Gastrocnemius medialis (tissue), 4 donors: ENCODE measurements around the gene CYTH1. TPM values are rescaled to one million over a fixed set of nuclear protein-coding genes. Genes with fewer than 3 reads are reported as not detected.

ENCODE experiments used
- ATAC-seq, 2 donors: fragments of 150-250 bp; one replicate each; pipeline ENCODE4 v1.9.1; 2016
- DNase-seq, 2 donors: peaks; one replicate each; pipeline ENCODE4 v3.0.0-alpha.2; 2019
- H3K27ac ChIP-seq, 4 donors: fragments of 200-600 bp; sonication (generic); 1 replicate in 1 of 4; 2 replicates in 3 of 4; pipeline ENCODE4 v1.5.1; 2016 to 2018; ENCODE audit warnings: mild to moderate bottlenecking in 2 of 4, moderate library complexity in 1 of 4
- H3K27me3 ChIP-seq, 3 donors: fragments of 200-600 bp; sonication (generic) in 2 of 3; 1 replicate in 1 of 3; 2 replicates in 2 of 3; pipeline versions ENCODE4 v1.5.1 to v1.6.0; 2016 to 2019; ENCODE audit warnings: mild to moderate bottlenecking in 1 of 3, moderate library complexity in 1 of 3
- H3K36me3 ChIP-seq, 2 donors: fragments of 200-600 bp; sonication (generic) in 1 of 2; one replicate each; pipeline ENCODE4 v1.5.1; 2017 to 2018
- H3K4me1 ChIP-seq, 2 donors: fragments of 200-600 bp; sonication (generic) in 1 of 2; one replicate each; pipeline ENCODE4 v1.5.1; 2016 to 2017; ENCODE audit warnings: mild to moderate bottlenecking in 2 of 2
- H3K4me3 ChIP-seq, 4 donors: fragments of 200-600 bp; sonication (generic) in 3 of 4; 1 replicate in 1 of 4; 2 replicates in 3 of 4; pipeline ENCODE4 v1.5.1; 2016 to 2019; ENCODE audit warnings: mild to moderate bottlenecking in 2 of 4
- H3K9me3 ChIP-seq, 3 donors: fragments of 200-600 bp; sonication (generic) in 2 of 3; 1 replicate in 1 of 3; 2 replicates in 2 of 3; pipeline ENCODE4 v1.5.1; 2016 to 2019
- POLR2A ChIP-seq, 2 donors: fragments of 450-650 bp; IDR thresholded peaks; one replicate each; pipeline ENCODE4 v1.6.1; 2017; ENCODE audit warnings: antibody characterized with exemption in 2 of 2, mild to moderate bottlenecking in 2 of 2, moderate library complexity in 2 of 2
- in situ Hi-C, 4 donors: fragments of 200-750 bp; cut with MboI; loops; one replicate each; pipeline versions ENCODE4 v1.15.0 to v1.8.0; 2017; ENCODE audit warnings: low sequenced_read_pairs in 4 of 4
- intact Hi-C: fragments of 100-400 bp; cut with DNase I; formaldehyde crosslinking; loops from one replicate; pipeline ENCODE4 v1.15.1; 2023; ENCODE audit warnings: low total_unique reads
- total RNA-seq, 4 donors: library from RNA; depleted of rRNA; stranded (reverse); fragments of >200 nt; gene quantifications; one replicate each; pipeline versions ENCODE4 v1.1.0 to v1.2.3, GENCODE V29; 2016
- TF ChIP-seq, protein P1 (sequence below), 5 experiments: fragments of 450-650 bp in 3 of 5; fragments of 200-600 bp in 2 of 5; sonication (generic) in 2 of 5; IDR thresholded peaks in 4 of 5; conservative IDR thresholded peaks in 1 of 5; 1 replicate in 4 of 5; 2 replicates in 1 of 5; pipeline ENCODE4 v1.5.1; 2016 to 2019; ENCODE audit warnings: antibody characterized with exemption in 5 of 5, mild to moderate bottlenecking in 3 of 5, moderate library complexity in 3 of 5

CYTH1 gene
- total RNA-seq, 4 donors from 2014 or later: 24.7 to 43.7 (median 32.4) TPM

DNA sequence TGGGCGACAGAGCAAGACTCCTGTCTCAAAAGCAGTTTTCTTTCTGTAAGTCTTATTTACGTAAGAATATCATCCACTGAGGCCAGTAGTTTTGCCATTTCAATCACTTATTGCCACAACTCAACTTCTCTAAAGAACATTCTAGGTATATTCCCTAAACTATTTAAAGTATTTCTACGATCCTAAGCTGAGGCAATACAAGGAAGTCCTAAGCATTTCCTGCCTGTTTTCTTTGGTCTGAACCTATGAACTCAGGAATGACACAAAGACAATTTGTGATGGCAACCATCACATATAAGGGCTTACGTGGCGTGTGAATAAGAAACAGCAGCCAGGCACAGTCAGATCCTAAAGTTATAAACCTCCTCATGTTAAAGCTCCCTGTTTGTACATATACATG lies 44.3 kb upstream of the CYTH1 start:
- no peak overlapping the region for H3K4me3 ChIP-seq
- H3K27me3 ChIP-seq: no peaks in the 10 kb centered on the region
- ATAC-seq: no peak
- H3K9me3 ChIP-seq: no peaks in the 10 kb centered on the region
- H3K27ac ChIP-seq: no peak overlapping the region
- peaks cover 0 to 84% of the 10 kb centered on the region in 2 donors for H3K36me3 ChIP-seq
- TF ChIP-seq, protein P1, sequence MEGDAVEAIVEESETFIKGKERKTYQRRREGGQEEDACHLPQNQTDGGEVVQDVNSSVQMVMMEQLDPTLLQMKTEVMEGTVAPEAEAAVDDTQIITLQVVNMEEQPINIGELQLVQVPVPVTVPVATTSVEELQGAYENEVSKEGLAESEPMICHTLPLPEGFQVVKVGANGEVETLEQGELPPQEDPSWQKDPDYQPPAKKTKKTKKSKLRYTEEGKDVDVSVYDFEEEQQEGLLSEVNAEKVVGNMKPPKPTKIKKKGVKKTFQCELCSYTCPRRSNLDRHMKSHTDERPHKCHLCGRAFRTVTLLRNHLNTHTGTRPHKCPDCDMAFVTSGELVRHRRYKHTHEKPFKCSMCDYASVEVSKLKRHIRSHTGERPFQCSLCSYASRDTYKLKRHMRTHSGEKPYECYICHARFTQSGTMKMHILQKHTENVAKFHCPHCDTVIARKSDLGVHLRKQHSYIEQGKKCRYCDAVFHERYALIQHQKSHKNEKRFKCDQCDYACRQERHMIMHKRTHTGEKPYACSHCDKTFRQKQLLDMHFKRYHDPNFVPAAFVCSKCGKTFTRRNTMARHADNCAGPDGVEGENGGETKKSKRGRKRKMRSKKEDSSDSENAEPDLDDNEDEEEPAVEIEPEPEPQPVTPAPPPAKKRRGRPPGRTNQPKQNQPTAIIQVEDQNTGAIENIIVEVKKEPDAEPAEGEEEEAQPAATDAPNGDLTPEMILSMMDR (IDR thresholded peaks at IDR 0.05 in 4 of 5, conservative IDR thresholded peaks at IDR 0.05 in 1 of 5): no peak
- no peak for TF ChIP-seq POLR2A (IDR thresholded peaks at IDR 0.05)
- DNase-seq: no peak
- intact Hi-C loops: no loop called here
- no peaks in the 10 kb centered on the region for H3K4me1 ChIP-seq
- in situ Hi-C loops: no loop called here

DNA sequence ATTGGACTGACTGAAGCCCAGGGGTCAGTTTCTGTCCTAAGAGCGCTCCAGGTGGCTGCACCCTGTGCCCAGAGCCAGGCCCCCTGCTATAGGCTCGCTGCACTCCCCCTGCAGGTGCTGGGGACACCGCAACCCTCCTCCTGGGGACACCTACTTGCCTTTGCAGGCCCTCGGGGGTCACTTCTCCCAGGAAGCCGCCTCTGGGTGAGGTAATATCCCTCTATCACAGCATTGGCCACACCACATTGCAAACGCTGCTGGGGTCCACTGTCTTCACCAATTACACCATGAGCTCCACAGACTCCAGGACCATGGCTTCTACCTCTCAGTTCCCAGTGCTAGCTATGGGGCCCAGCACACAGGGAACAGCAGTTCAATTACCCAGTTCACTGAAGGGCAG lies 43.6 kb upstream of the CYTH1 start:
- intact Hi-C loops: no loop called here
- peaks cover 0 to 86% of the 10 kb centered on the region in 2 donors for H3K36me3 ChIP-seq

GRCh38 chr17:78824240-78824639 lies 42.2 kb upstream of the CYTH1 start:
- Histone ChIP-seq H3K9me3 (no peaks in the 10 kb centered on the region), H3K4me1 (no peaks in the 10 kb centered on the region), H3K4me3 (no peak overlapping the region), H3K27me3 (no peaks in the 10 kb centered on the region), H3K36me3 (peaks cover 0 to 89% of the 10 kb centered on the region in 2 donors), H3K27ac (no peak overlapping the region)
- intact Hi-C loops: no loop called here
- in situ Hi-C loops: loop anchor here in 2 of 4 donors (25.0 kb wide), 1 partner anchor 337 kb away; no protein-coding TSS in a partner anchor
- TF ChIP-seq, protein P1 (IDR thresholded peaks at IDR 0.05 in 4 of 5, conservative IDR thresholded peaks at IDR 0.05 in 1 of 5): no peak
- no peak for TF ChIP-seq POLR2A (IDR thresholded peaks at IDR 0.05)
- ATAC-seq: no peak
- no peak for DNase-seq

More for the DNA sequence above, 43.6 kb upstream of the CYTH1 start:
- no peak for TF ChIP-seq POLR2A (IDR thresholded peaks at IDR 0.05)
- TF ChIP-seq, protein P1 (IDR thresholded peaks at IDR 0.05 in 4 of 5, conservative IDR thresholded peaks at IDR 0.05 in 1 of 5): no peak
- Histone ChIP-seq H3K27ac (no peak overlapping the region), H3K4me1 (no peaks in the 10 kb centered on the region), H3K4me3 (no peak overlapping the region), H3K9me3 (no peaks in the 10 kb centered on the region), H3K27me3 (no peaks in the 10 kb centered on the region)
- DNase-seq (no peak), ATAC-seq (no peak)
- in situ Hi-C loops: no loop called here

GRCh38 chr17:78823282-78824046 lies 41.4 kb upstream of the CYTH1 start:
- peaks cover 0 to 89% of the 10 kb centered on the region in 2 donors for H3K36me3 ChIP-seq
- in situ Hi-C loops (loop anchor here in 2 of 4 donors (25.0 kb wide), 1 partner anchor 336 kb away; no protein-coding TSS in a partner anchor), intact Hi-C loops (no loop called here)
- H3K4me1 ChIP-seq: no peaks in the 10 kb centered on the region
- no peaks in the 10 kb centered on the region for H3K9me3 ChIP-seq
- DNase-seq (no peak), ATAC-seq (no peak)
- no peak overlapping the region for H3K4me3 ChIP-seq
- no peaks in the 10 kb centered on the region for H3K27me3 ChIP-seq
- TF ChIP-seq POLR2A (IDR thresholded peaks at IDR 0.05): no peak
- TF ChIP-seq, protein P1 (IDR thresholded peaks at IDR 0.05 in 4 of 5, conservative IDR thresholded peaks at IDR 0.05 in 1 of 5): no peak
- no peak overlapping the region for H3K27ac ChIP-seq
